HG03135 (cell line): ENCODE results near the gene PRR13.
"Not testable (repeated sequence)": the region's sequence is repeated elsewhere in the genome, so short reads cannot be mapped to it uniquely, and the experiment has no call there.

Experiments
- ATAC-seq: cut with Tn5 transposase; IDR thresholded peaks from one replicate; pipeline ENCODE4 v1.9.1; 2021; ENCODE audit warnings: mild to moderate bottlenecking, moderate library complexity; ENCODE audit not compliant: unreplicated experiment

PRR13 gene

GRCh38 chr12:53441040-53441833, at the start of gene PRR13:
Gene PRR13 (plus strand): TSS chr12:53441734. CDS start chr12:53442715, 981 bp downstream.
- peak; percentile 99 for ATAC-seq

GRCh38 chr12:53399896-53400295, 41.6 kb upstream of the PRR13 start:
- ATAC-seq, result no peak

GRCh38 chr12:53402351-53402750, 39.2 kb upstream of the PRR13 start:
- ATAC-seq, result not testable (repeated sequence)

GRCh38 chr12:53402871-53403270, 38.7 kb upstream of the PRR13 start:
- ATAC-seq, result no peak

GRCh38 chr12:53410951-53411350, 30.6 kb upstream of the PRR13 start:
- no peak for ATAC-seq

- no peak for ATAC-seq
These were observed 27.9 kb upstream of the PRR13 start for GRCh38 chr12:53413485-53414204.

GRCh38 chr12:53414756-53415417, 26.6 kb upstream of the PRR13 start:
- no peak for ATAC-seq

- ATAC-seq, result not testable (repeated sequence)
These were observed 25.7 kb upstream of the PRR13 start for GRCh38 chr12:53415752-53416389.

- not testable (repeated sequence) for ATAC-seq
These were observed 24.2 kb upstream of the PRR13 start for GRCh38 chr12:53417291-53417816.

- ATAC-seq, result no peak
These were observed 23.3 kb upstream of the PRR13 start for GRCh38 chr12:53418221-53418620.

GRCh38 chr12:53419756-53420155, 21.8 kb upstream of the PRR13 start:
- ATAC-seq, result no peak

GRCh38 chr12:53422247-53422646, 19.3 kb upstream of the PRR13 start:
- not testable (repeated sequence) for ATAC-seq

- ATAC-seq, result no peak
These were observed 17.9 kb upstream of the PRR13 start, which contains the start of gene AMHR2 for GRCh38 chr12:53423597-53423996. Gene AMHR2 (plus strand): TSS chr12:53423855. CDS start chr12:53423935, 80 bp downstream.

GRCh38 chr12:53424626-53425514, 16.7 kb upstream of the PRR13 start:
- no peak for ATAC-seq

GRCh38 chr12:53425515-53426150, 15.9 kb upstream of the PRR13 start:
- ATAC-seq, result no peak

GRCh38 chr12:53427905-53428594, 13.5 kb upstream of the PRR13 start:
- no peak for ATAC-seq

- no peak for ATAC-seq
These were observed 12.8 kb upstream of the PRR13 start for GRCh38 chr12:53428741-53429140.

- no peak for ATAC-seq
These were observed 11.4 kb upstream of the PRR13 start for GRCh38 chr12:53430116-53430515.

- no peak for ATAC-seq
These were observed 10.3 kb upstream of the PRR13 start for GRCh38 chr12:53431187-53431586.
